ENCODE data around the gene DUSP2. TPM values are rescaled to one million over a fixed set of nuclear protein-coding genes. Genes with fewer than 3 reads are reported as not detected.

DUSP2 gene
- total and polyA plus RNA-seq, 9 of the 15 experiments (the other 6 are each of a cell fraction or from before 2014, with no cell fraction given), result 0.04 to 0.18 TPM; not detected in 7

- TF ChIP-seq, protein P1, sequence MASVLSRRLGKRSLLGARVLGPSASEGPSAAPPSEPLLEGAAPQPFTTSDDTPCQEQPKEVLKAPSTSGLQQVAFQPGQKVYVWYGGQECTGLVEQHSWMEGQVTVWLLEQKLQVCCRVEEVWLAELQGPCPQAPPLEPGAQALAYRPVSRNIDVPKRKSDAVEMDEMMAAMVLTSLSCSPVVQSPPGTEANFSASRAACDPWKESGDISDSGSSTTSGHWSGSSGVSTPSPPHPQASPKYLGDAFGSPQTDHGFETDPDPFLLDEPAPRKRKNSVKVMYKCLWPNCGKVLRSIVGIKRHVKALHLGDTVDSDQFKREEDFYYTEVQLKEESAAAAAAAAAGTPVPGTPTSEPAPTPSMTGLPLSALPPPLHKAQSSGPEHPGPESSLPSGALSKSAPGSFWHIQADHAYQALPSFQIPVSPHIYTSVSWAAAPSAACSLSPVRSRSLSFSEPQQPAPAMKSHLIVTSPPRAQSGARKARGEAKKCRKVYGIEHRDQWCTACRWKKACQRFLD (CRISPR knock-in tag; IDR thresholded peaks at IDR 0.05), result peak; percentile 79
- TF ChIP-seq ZNF592 (IDR thresholded peaks at IDR 0.05), result peak; percentile 95
- TF ChIP-seq JUND (IDR thresholded peaks at IDR 0.05; ENCODE audit: borderline replicate concordance, low read depth, low read length), result peak; percentile 9; the same call in 1 of the 2 replicates
- no peak for TF ChIP-seq JUND (tag; IDR thresholded peaks at IDR 0.05; ENCODE audit: borderline replicate concordance, low read depth, low read length)
- TF ChIP-seq, protein P2, sequence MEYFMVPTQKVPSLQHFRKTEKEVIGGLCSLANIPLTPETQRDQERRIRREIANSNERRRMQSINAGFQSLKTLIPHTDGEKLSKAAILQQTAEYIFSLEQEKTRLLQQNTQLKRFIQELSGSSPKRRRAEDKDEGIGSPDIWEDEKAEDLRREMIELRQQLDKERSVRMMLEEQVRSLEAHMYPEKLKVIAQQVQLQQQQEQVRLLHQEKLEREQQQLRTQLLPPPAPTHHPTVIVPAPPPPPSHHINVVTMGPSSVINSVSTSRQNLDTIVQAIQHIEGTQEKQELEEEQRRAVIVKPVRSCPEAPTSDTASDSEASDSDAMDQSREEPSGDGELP (CRISPR knock-in tag; IDR thresholded peaks at IDR 0.05; ENCODE audit: borderline replicate concordance), result peak; percentile 50; the same call in 1 of the 2 replicates
- TF ChIP-seq XRCC5 (IDR thresholded peaks at IDR 0.05; ENCODE audit: low read depth, low read length), result 0 out of 2 replicates have a peak, but pooled peaks have one; percentile 23
- TF ChIP-seq CTBP1 (IDR thresholded peaks at IDR 0.05; ENCODE audit: borderline replicate concordance), result 0 out of 2 replicates have a peak, but pooled peaks have one; percentile 14
- TF ChIP-seq TOE1 (IDR thresholded peaks at IDR 0.05; ENCODE audit: borderline replicate concordance), result 0 out of 2 replicates have a peak, but pooled peaks have one; percentile 31
- TF ChIP-seq TOE1 (CRISPR knock-in tag; IDR thresholded peaks at IDR 0.05; ENCODE audit: borderline replicate concordance, low read depth), result no peak
- 0 out of 4 replicates have a peak, but pooled peaks of 1 of the 2 experiments have one; percentile 30 for TF ChIP-seq FOXK2 (conservative IDR thresholded peaks at IDR 0.05 in 1 of 2, IDR thresholded peaks at IDR 0.05 in 1 of 2; ENCODE audit: low read depth in 2 of 2)
- no peak for TF ChIP-seq ZNF354B (CRISPR knock-in tag; IDR thresholded peaks at IDR 0.05)
- TF ChIP-seq RB1 (IDR thresholded peaks at IDR 0.05; ENCODE audit: low read depth), result 0 out of 2 replicates have a peak, but pooled peaks have one; percentile 39
- TF ChIP-seq ZBTB17 (CRISPR knock-in tag; IDR thresholded peaks at IDR 0.05), result peak; percentile 69; the same call in 1 of the 2 replicates
- peak; percentile 65; the same call in 1 of the 2 replicates for TF ChIP-seq TCF7 (IDR thresholded peaks at IDR 0.05; ENCODE audit: borderline replicate concordance)
- peak; percentile 63 for TF ChIP-seq CREM (IDR thresholded peaks at IDR 0.05; ENCODE audit: low read depth)
- peak; percentile 30 for TF ChIP-seq TAF1 (IDR thresholded peaks at IDR 0.05; ENCODE audit: control insufficient read depth, extremely low read depth, insufficient read depth, low read length, severe bottlenecking)
- TF ChIP-seq NFIC (IDR thresholded peaks at IDR 0.05), result 0 out of 2 replicates have a peak, but pooled peaks have one; percentile 21
- peak; percentile 97 for TF ChIP-seq EGR1 (conservative IDR thresholded peaks at IDR 0.05)
- TF ChIP-seq HDAC1 (IDR thresholded peaks at IDR 0.05), result peak in 1 of 2 experiments; percentile 34; a peak in 1 of 4 replicates
- TF ChIP-seq ZNF766 (CRISPR knock-in tag; conservative IDR thresholded peaks at IDR 0.05), result 0 out of 2 replicates have a peak, but pooled peaks have one; percentile 59
- TF ChIP-seq MBD2 (IDR thresholded peaks at IDR 0.05; ENCODE audit: borderline replicate concordance, low read depth), result 0 out of 2 replicates have a peak, but pooled peaks have one; percentile 39
Observed at GRCh38 chr2:96157649-96158553, 12.7 kb upstream of the DUSP2 start (continued).

All from K562 (cell line).